ENCODE measurements around the gene KLRC4. TPM values are rescaled to one million over a fixed set of nuclear protein-coding genes. Genes with fewer than 3 reads are reported as not detected.

Gene KLRC4
- total and polyA plus RNA-seq, 2 of the 4 experiments (the other 2 are of a cell fraction) = not detected

GRCh38 chr12:10384191-10384590 is 25.4 kb downstream of the KLRC4 start:
- H3K23ac ChIP-seq (ENCODE audit: low read depth, low read length) = no peak overlapping the region
- no peak overlapping the region for H2BK120ac ChIP-seq (ENCODE audit: low read depth, low read length)
- in situ Hi-C loops (cut with MboI; ENCODE audit: low sequenced_read_pairs) = no loop called here
- no peak overlapping the region for H2BK20ac ChIP-seq (ENCODE audit: low read depth, low read length)
- no peak overlapping the region for H3K14ac ChIP-seq (replicated peaks; ENCODE audit: low read depth, low read length)
- H2BK5ac ChIP-seq (ENCODE audit: low read depth, low read length, poor library complexity, severe bottlenecking) = no peak overlapping the region
- no peaks in the 10 kb centered on the region for H3K27me3 ChIP-seq (ENCODE audit: control insufficient read depth, insufficient read depth, low read length)
- no peak overlapping the region for H3K4me3 ChIP-seq (ENCODE audit: insufficient read depth, low read depth, low read length)
- BruUV-seq (replicated peaks) = no TSS peak
- H2AFZ ChIP-seq (replicated peaks; ENCODE audit: low read length, poor library complexity) = no peak overlapping the region
- no peak overlapping the region for H3K4ac ChIP-seq (ENCODE audit: low read depth, low read length)
- no CpG with 5 or more reads among the region's 3 CpGs for WGBS, 2 experiments (ENCODE audit: extremely low coverage in 2 of 2, insufficient read length in 1 of 2)
- dilution Hi-C loops (cut with HindIII; ENCODE audit: low sequenced_read_pairs, unreplicated experiment) = no loop called here
- no peak overlapping the region for H2BK15ac ChIP-seq (ENCODE audit: low read depth, low read length)
- ATAC-seq (ENCODE audit: low read depth) (no peak), DNase-seq (no peak)
- no peaks in the 10 kb centered on the region for H4K20me1 ChIP-seq (ENCODE audit: insufficient read depth, low read length)
- intact Hi-C loops (cut with micrococcal nuclease) = no loop called here
- TF ChIP-seq, protein P1, sequence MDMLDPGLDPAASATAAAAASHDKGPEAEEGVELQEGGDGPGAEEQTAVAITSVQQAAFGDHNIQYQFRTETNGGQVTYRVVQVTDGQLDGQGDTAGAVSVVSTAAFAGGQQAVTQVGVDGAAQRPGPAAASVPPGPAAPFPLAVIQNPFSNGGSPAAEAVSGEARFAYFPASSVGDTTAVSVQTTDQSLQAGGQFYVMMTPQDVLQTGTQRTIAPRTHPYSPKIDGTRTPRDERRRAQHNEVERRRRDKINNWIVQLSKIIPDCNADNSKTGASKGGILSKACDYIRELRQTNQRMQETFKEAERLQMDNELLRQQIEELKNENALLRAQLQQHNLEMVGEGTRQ (IDR thresholded peaks at IDR 0.05; ENCODE audit: low read depth, low read length) = no peak
- TF ChIP-seq RFX5 (IDR thresholded peaks at IDR 0.05; ENCODE audit: low read depth, low read length) (no peak), BHLHE40 (IDR thresholded peaks at IDR 0.05; ENCODE audit: low read depth, low read length) (no peak), POLR2A (IDR thresholded peaks at IDR 0.05; ENCODE audit: low read depth, low read length) (no peak), ELK1 (IDR thresholded peaks at IDR 0.05; ENCODE audit: borderline replicate concordance, low read depth, low read length) (no peak), RCOR1 (IDR thresholded peaks at IDR 0.05; ENCODE audit: insufficient replicate concordance, low read length) (no peak), MXI1 (IDR thresholded peaks at IDR 0.05; ENCODE audit: borderline replicate concordance, low read depth, low read length) (no peak), MAZ (IDR thresholded peaks at IDR 0.05; ENCODE audit: borderline replicate concordance, low read depth, low read length) (no peak), CEBPB (IDR thresholded peaks at IDR 0.05; ENCODE audit: low read depth, low read length) (no peak), SMC3 (IDR thresholded peaks at IDR 0.05; ENCODE audit: low read depth, low read length) (no peak), NFE2L2 (IDR thresholded peaks at IDR 0.05; ENCODE audit: low read depth, low read length) (no peak), FOS (IDR thresholded peaks at IDR 0.05; ENCODE audit: low read depth, low read length) (no peak)
- TF ChIP-seq, protein P2, sequence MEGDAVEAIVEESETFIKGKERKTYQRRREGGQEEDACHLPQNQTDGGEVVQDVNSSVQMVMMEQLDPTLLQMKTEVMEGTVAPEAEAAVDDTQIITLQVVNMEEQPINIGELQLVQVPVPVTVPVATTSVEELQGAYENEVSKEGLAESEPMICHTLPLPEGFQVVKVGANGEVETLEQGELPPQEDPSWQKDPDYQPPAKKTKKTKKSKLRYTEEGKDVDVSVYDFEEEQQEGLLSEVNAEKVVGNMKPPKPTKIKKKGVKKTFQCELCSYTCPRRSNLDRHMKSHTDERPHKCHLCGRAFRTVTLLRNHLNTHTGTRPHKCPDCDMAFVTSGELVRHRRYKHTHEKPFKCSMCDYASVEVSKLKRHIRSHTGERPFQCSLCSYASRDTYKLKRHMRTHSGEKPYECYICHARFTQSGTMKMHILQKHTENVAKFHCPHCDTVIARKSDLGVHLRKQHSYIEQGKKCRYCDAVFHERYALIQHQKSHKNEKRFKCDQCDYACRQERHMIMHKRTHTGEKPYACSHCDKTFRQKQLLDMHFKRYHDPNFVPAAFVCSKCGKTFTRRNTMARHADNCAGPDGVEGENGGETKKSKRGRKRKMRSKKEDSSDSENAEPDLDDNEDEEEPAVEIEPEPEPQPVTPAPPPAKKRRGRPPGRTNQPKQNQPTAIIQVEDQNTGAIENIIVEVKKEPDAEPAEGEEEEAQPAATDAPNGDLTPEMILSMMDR (conservative IDR thresholded peaks at IDR 0.05; ENCODE audit: low read depth, low read length) = no peak
- H3K9me1 ChIP-seq (ENCODE audit: insufficient read depth, low read length) = no peaks in the 10 kb centered on the region
- no peaks in the 10 kb centered on the region for H3K9me3 ChIP-seq (ENCODE audit: control insufficient read depth, insufficient read depth, low read length)
- H2AK9ac ChIP-seq (replicated peaks; ENCODE audit: low read depth, low read length, poor library complexity) = no peak overlapping the region
- H3K4me2 ChIP-seq (ENCODE audit: low read depth, low read length) = no peak overlapping the region
- ChIA-PET POLR2A (ENCODE audit: unreplicated experiment) (no interaction called here), CTCF (no interaction called here)
- H3K56ac ChIP-seq (ENCODE audit: extremely low read depth, insufficient read depth, low read length) = no peak overlapping the region
- no peak overlapping the region for H3K18ac ChIP-seq (ENCODE audit: low read depth, low read length)
- no peak overlapping the region for H4K8ac ChIP-seq (ENCODE audit: low read depth in 2 of 2, low read length in 2 of 2)
- no peaks in the 10 kb centered on the region for H3K79me1 ChIP-seq (ENCODE audit: low read depth in 1 of 2, low read length in 2 of 2)
- H3K36me3 ChIP-seq (ENCODE audit: control insufficient read depth, insufficient read depth, low read length) = no peaks in the 10 kb centered on the region
- H4K91ac ChIP-seq (ENCODE audit: insufficient read depth, low read depth, low read length) = no peak overlapping the region
- H3K4me1 ChIP-seq (ENCODE audit: control insufficient read depth, insufficient read depth, low read length) = no peaks in the 10 kb centered on the region
- no peak overlapping the region for H2AK5ac ChIP-seq (ENCODE audit: low read depth, low read length)
- no peak overlapping the region for H3K27ac ChIP-seq (ENCODE audit: insufficient read depth, low read length)
- H3K9ac ChIP-seq (ENCODE audit: low read depth, low read length) = no peak overlapping the region
- H4K5ac ChIP-seq (ENCODE audit: low read depth, low read length) = no peak overlapping the region

Data from IMR-90 (cell line).